ENCODE data around the gene CHST13. TPM values are rescaled to one million over a fixed set of nuclear protein-coding genes. Genes with fewer than 3 reads are reported as not detected.

CHST13 gene
- polyA plus RNA-seq, 3 donors, result 16.6 to 41.8 (median 39.2) TPM

DNA sequence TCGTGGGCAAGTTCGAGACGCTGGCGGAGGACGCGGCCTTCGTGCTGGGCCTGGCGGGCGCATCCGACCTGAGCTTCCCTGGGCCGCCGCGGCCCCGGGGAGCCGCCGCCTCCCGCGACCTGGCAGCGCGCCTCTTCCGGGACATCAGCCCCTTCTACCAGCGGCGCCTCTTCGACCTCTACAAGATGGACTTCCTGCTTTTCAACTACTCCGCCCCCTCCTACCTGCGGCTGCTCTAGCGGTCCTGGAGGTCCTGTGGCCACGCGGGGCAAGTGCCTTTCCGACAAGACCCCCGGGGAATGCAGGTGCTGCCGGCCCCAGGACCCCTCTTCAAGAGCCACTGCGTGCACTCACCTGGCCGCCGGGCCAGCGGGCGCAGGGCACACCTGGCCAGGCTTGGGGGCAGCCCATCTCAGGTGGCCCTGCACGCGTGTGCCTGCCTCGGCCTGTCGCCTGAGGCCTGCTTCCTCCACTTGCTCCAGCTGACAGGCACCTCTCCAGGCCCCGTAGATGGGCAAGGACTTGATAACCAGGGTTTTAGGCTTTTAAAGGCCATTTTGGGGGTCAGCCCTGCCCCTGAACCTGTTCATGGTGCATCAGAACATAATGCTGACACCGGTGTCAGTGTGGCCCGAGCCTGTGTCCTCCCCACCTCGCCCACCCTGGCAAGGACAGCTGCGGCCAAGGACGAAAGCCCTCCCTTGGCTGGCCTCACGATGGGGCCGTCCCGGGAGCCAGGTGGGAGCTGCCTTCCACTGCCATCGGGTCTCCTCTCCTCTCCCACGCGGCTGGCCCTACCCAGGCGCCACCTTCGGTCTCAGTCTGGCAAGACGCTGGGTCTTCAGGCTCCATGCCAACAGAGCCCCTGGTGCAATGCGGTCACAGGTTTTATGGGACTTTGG is 18.6 kb downstream of the CHST13 start:
- Mint-ChIP-seq H3K27ac (peak overlapping the region in 2 of 7 donors; percentile 56 to 63), H3K36me3 (peaks cover 16 to 31% of the 10 kb centered on the region in 2 donors), H3K4me3 (no peak overlapping the region), H3K27me3 (ENCODE audit: low read depth in 3 of 3) (peaks cover 0 to 2% (median 2%) of the 10 kb centered on the region in 3 donors), H3K4me1 (peaks cover 34% of the 10 kb centered on the region), H3K9me3 (peaks cover 0 to 3% (median 0%) of the 10 kb centered on the region in 7 donors)
- H3K36me3 ChIP-seq (replicated peaks in 1 of 2; ENCODE audit: control insufficient read depth in 1 of 2, insufficient read depth in 2 of 2, low read length in 2 of 2), result peaks cover 3 to 20% of the 10 kb centered on the region in 2 donors
- H3K9me3 ChIP-seq (replicated peaks in 1 of 2; ENCODE audit: control insufficient read depth in 1 of 2, insufficient read depth in 1 of 2, low read length in 2 of 2), result no peaks in the 10 kb centered on the region
- H3K4me3 ChIP-seq (replicated peaks in 1 of 3; ENCODE audit: low read depth in 2 of 3, low read length in 3 of 3), result no peak overlapping the region
- intact Hi-C loops (cut with micrococcal nuclease), result no loop called here
- no peak overlapping the region for H3K27ac ChIP-seq (ENCODE audit: low read depth in 1 of 2, low read length in 2 of 2)
- H2AFZ ChIP-seq (ENCODE audit: insufficient read depth, low read depth, low read length, poor library complexity, severe bottlenecking), result no peak overlapping the region
- TF ChIP-seq, protein P1, sequence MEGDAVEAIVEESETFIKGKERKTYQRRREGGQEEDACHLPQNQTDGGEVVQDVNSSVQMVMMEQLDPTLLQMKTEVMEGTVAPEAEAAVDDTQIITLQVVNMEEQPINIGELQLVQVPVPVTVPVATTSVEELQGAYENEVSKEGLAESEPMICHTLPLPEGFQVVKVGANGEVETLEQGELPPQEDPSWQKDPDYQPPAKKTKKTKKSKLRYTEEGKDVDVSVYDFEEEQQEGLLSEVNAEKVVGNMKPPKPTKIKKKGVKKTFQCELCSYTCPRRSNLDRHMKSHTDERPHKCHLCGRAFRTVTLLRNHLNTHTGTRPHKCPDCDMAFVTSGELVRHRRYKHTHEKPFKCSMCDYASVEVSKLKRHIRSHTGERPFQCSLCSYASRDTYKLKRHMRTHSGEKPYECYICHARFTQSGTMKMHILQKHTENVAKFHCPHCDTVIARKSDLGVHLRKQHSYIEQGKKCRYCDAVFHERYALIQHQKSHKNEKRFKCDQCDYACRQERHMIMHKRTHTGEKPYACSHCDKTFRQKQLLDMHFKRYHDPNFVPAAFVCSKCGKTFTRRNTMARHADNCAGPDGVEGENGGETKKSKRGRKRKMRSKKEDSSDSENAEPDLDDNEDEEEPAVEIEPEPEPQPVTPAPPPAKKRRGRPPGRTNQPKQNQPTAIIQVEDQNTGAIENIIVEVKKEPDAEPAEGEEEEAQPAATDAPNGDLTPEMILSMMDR (IDR thresholded peaks at IDR 0.05), result no peak
- H3K79me2 ChIP-seq (ENCODE audit: insufficient read depth, low read length), result no peaks in the 10 kb centered on the region
- 95% methylated on average over 57 of the region's 57 CpGs for WGBS (ENCODE audit: insufficient coverage)
- no peaks in the 10 kb centered on the region for H3K27me3 ChIP-seq (ENCODE audit: control insufficient read depth in 2 of 2, insufficient read depth in 2 of 2, low read length in 2 of 2)
- H3K9ac ChIP-seq (ENCODE audit: insufficient read depth, low read length, poor library complexity, severe bottlenecking), result no peak overlapping the region
- H4K20me1 ChIP-seq (ENCODE audit: insufficient read depth, low read length), result no peaks in the 10 kb centered on the region
- H3K4me2 ChIP-seq (replicated peaks; ENCODE audit: extremely low read depth, low read length, poor library complexity, severe bottlenecking), result no peak overlapping the region
- H3K4me1 ChIP-seq (ENCODE audit: control insufficient read depth in 1 of 2, insufficient read depth in 2 of 2, low read length in 2 of 2), result peaks cover 27 to 36% of the 10 kb centered on the region in 2 donors
- no peak for DNase-seq

DNA sequence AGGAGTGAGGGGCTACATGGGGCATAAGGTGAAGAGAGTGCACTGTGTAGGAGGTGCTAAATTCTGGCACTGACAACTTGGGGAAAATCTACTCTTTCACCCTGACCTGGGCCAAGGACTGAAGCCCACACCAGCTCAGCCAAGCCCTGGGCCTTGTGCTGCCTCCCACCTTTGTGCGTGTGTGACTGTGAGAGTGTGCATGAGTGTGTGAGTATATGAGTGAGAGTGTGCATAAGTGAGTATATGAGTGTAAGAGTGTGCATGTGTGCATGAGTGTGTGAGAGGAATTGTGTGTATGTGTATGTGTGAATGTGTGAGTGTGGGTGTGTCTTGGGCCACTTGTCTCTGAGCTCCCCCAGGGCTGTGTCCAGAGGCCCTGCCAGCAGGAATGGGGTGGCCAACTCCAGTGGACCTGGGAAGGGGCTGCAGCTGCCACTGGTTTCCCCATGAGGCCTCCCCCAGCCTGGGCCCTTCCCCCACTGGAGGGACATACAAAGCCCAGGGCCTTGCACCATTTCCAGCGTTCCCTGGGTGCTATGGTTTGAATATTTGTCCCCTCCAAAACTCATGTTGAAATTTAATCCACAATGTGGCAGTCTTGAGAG is 19.6 kb downstream of the CHST13 start:
- WGBS (ENCODE audit: insufficient coverage), result 94% methylated on average over 1 of the region's 2 CpGs
- peaks cover 0 to 7% (median 2%) of the 10 kb centered on the region in 3 donors for H3K27me3 Mint-ChIP-seq (ENCODE audit: low read depth in 3 of 3)

More for the DNA sequence above, 19.6 kb downstream of the CHST13 start:
- Histone ChIP-seq H3K9ac (ENCODE audit: insufficient read depth, low read length, poor library complexity, severe bottlenecking) (no peak overlapping the region), H3K27me3 (ENCODE audit: control insufficient read depth in 2 of 2, insufficient read depth in 2 of 2, low read length in 2 of 2) (no peaks in the 10 kb centered on the region), H3K9me3 (replicated peaks in 1 of 2; ENCODE audit: control insufficient read depth in 1 of 2, insufficient read depth in 1 of 2, low read length in 2 of 2) (no peaks in the 10 kb centered on the region), H2AFZ (ENCODE audit: insufficient read depth, low read depth, low read length, poor library complexity, severe bottlenecking) (no peak overlapping the region), H3K4me2 (replicated peaks; ENCODE audit: extremely low read depth, low read length, poor library complexity, severe bottlenecking) (no peak overlapping the region), H3K4me3 (replicated peaks in 1 of 3; ENCODE audit: low read depth in 2 of 3, low read length in 3 of 3) (no peak overlapping the region), H3K79me2 (ENCODE audit: insufficient read depth, low read length) (no peaks in the 10 kb centered on the region), H4K20me1 (ENCODE audit: insufficient read depth, low read length) (no peaks in the 10 kb centered on the region), H3K36me3 (replicated peaks in 1 of 2; ENCODE audit: control insufficient read depth in 1 of 2, insufficient read depth in 2 of 2, low read length in 2 of 2) (peaks cover 3 to 10% of the 10 kb centered on the region in 2 donors), H3K4me1 (ENCODE audit: control insufficient read depth in 1 of 2, insufficient read depth in 2 of 2, low read length in 2 of 2) (peaks cover 32 to 42% of the 10 kb centered on the region in 2 donors), H3K27ac (ENCODE audit: low read depth in 1 of 2, low read length in 2 of 2) (no peak overlapping the region)
- TF ChIP-seq, protein P1 (IDR thresholded peaks at IDR 0.05), result no peak
- no peak for DNase-seq
- H3K4me3 Mint-ChIP-seq, result no peak overlapping the region
- H3K4me1 Mint-ChIP-seq, result peaks cover 40% of the 10 kb centered on the region
- intact Hi-C loops (cut with micrococcal nuclease), result no loop called here
- H3K36me3 Mint-ChIP-seq, result peaks cover 16 to 30% of the 10 kb centered on the region in 2 donors
- peak overlapping the region in 1 of 7 donors; percentile 51 for H3K27ac Mint-ChIP-seq
- H3K9me3 Mint-ChIP-seq, result peaks cover 0 to 3% (median 0%) of the 10 kb centered on the region in 7 donors

Data from CD14-positive monocyte (primary cell).